HCT116 (cell line): ENCODE results near the gene OR4D1.

Experiments
- ATF3 ChIP-seq: IDR thresholded peaks from 2 replicates; pipeline ENCODE4 v1.6.1; 2012
- CTCF ChIP-seq, 3 experiments: fragments of 200-600 bp in 1 of 3; sonication (generic) in 1 of 3; IDR thresholded peaks in 2 of 3; conservative IDR thresholded peaks in 1 of 3; 2 replicates each; pipeline ENCODE4 v1.5.1; 2012 to 2017; ENCODE audit warnings: low read depth in 2 of 3, low read length in 2 of 3, antibody characterized with exemption in 1 of 3, borderline replicate concordance in 1 of 3, control low read depth in 1 of 3, mild to moderate bottlenecking in 1 of 3, mixed read lengths in 1 of 3, mixed run types in 1 of 3, moderate library complexity in 1 of 3; ENCODE audit not compliant: insufficient read depth in 1 of 3
- EZH2 ChIP-seq: fragments of 200-600 bp; sonication (generic); IDR thresholded peaks from 2 replicates; pipeline ENCODE4 v1.6.1; 2017; ENCODE audit warnings: antibody characterized with exemption, mixed run types
- EZH2phosphoT487 ChIP-seq: fragments of 200-600 bp; IDR thresholded peaks from 2 replicates; pipeline ENCODE4 v1.6.1; 2018; ENCODE audit warnings: antibody characterized with exemption, borderline replicate concordance
- FOSL1 ChIP-seq: IDR thresholded peaks from 2 replicates; pipeline ENCODE4 v1.6.1; 2012; ENCODE audit warnings: low read depth
- JUND ChIP-seq: IDR thresholded peaks from 2 replicates; pipeline ENCODE4 v1.6.1; 2012
- MAX ChIP-seq: IDR thresholded peaks from 2 replicates; pipeline ENCODE4 v1.6.1; 2012
- POLR2A ChIP-seq: IDR thresholded peaks from 2 replicates; pipeline ENCODE4 v1.7.0; 2011; ENCODE audit warnings: borderline replicate concordance; ENCODE audit not compliant: insufficient read depth, insufficient read length; ENCODE audit errors: extremely low read depth
- POLR2AphosphoS5 ChIP-seq: IDR thresholded peaks from 2 replicates; pipeline ENCODE4 v1.6.1; 2011; ENCODE audit warnings: mild to moderate bottlenecking, low read depth, low read length, moderate library complexity
- RAD21 ChIP-seq: IDR thresholded peaks from 2 replicates; pipeline ENCODE4 v1.6.1; 2012; ENCODE audit warnings: low read depth, mild to moderate bottlenecking
- REST ChIP-seq: IDR thresholded peaks from 2 replicates; pipeline ENCODE4 v1.6.1; 2012; ENCODE audit warnings: low read depth
- SIN3A ChIP-seq: IDR thresholded peaks from 2 replicates; pipeline ENCODE4 v1.6.1; 2012; ENCODE audit warnings: low read depth
- YY1 ChIP-seq: IDR thresholded peaks from 2 replicates; pipeline ENCODE4 v1.6.1; 2011; ENCODE audit warnings: low read length, low read depth, moderate library complexity, mild to moderate bottlenecking; ENCODE audit not compliant: insufficient replicate concordance; ENCODE audit errors: extremely low read depth

- TF ChIP-seq POLR2AphosphoS5 = no peak
- TF ChIP-seq CTCF (IDR thresholded peaks at IDR 0.05 in 2 of 3, conservative IDR thresholded peaks at IDR 0.05 in 1 of 3; ENCODE audit: borderline replicate concordance in 1 of 3, insufficient read depth in 1 of 3, low read depth in 2 of 3, low read length in 2 of 3) = no peak
- TF ChIP-seq POLR2A = no peak
- TF ChIP-seq RAD21 = no peak
- TF ChIP-seq SIN3A = no peak
- no peak for TF ChIP-seq JUND
- no peak for TF ChIP-seq EZH2phosphoT487
- no peak for TF ChIP-seq YY1
- TF ChIP-seq FOSL1 = no peak
- TF ChIP-seq ATF3 = no peak
- no peak for TF ChIP-seq EZH2
- TF ChIP-seq REST = no peak
- no peak for TF ChIP-seq MAX
These were observed 2.2 kb downstream of the OR4D1 start for GRCh38 chr17:58150394-58150793.
